OCI-LY7 (cell line): ENCODE results near the gene DLG3. TPM values are rescaled to one million over a fixed set of nuclear protein-coding genes. Genes with fewer than 3 reads are reported as not detected.

Source experiments
- BruUV-seq: library from RNA; stranded (reverse); fragments of 400-500 nt; replicated peaks from 2 replicates; lab custom pipeline; 2021; lab: Mats Ljungman, UMichigan
- CTCF ChIA-PET: fragments of 300-600 bp; sonication (Branson Sonifier 250); formaldehyde crosslinking; loops from one replicate; lab custom pipeline; 2022; ENCODE audit warnings: antibody characterized with exemption; ENCODE audit not compliant: unreplicated experiment; lab: Charles Lee
- POLR2A ChIA-PET: fragments of 300-600 bp; sonication (Branson Sonifier 250); formaldehyde crosslinking; loops from one replicate; lab custom pipeline; 2022; ENCODE audit warnings: antibody characterized with exemption; lab: Charles Lee
- DNase-seq: peaks from one replicate; pipeline ENCODE4 v3.0.0-alpha.2; 2015; ENCODE audit warnings: low spot score
- H2AFZ ChIP-seq: fragments of 200-600 bp; sonication (generic), shearing (Covaris generic); 2 replicates; pipeline ENCODE4 v1.6.1; 2014; ENCODE audit warnings: mild to moderate bottlenecking, antibody characterized with exemption, low read length, moderate library complexity
- H3K27ac ChIP-seq: fragments of 200-600 bp; sonication (generic); 2 replicates; pipeline ENCODE4 v1.5.1; 2014; ENCODE audit warnings: mixed run types, low read depth, mild to moderate bottlenecking, moderate library complexity, low read length, inconsistent platforms; ENCODE audit not compliant: poor library complexity, severe bottlenecking
- H3K36me3 ChIP-seq: fragments of 200-600 bp; sonication (generic); 2 replicates; pipeline ENCODE4 v1.6.1; 2014; ENCODE audit warnings: mild to moderate bottlenecking, antibody characterized with exemption, low read length, moderate library complexity, mixed read lengths; ENCODE audit not compliant: insufficient read depth
- H3K4me1 ChIP-seq: fragments of 200-600 bp; sonication (generic); 2 replicates; pipeline ENCODE4 v1.5.1; 2014; ENCODE audit warnings: mild to moderate bottlenecking, low read length; ENCODE audit not compliant: insufficient read depth, poor library complexity, severe bottlenecking
- H3K4me2 ChIP-seq: fragments of 200-600 bp; sonication (generic); 2 replicates; pipeline ENCODE4 v1.6.1; 2014; ENCODE audit warnings: mild to moderate bottlenecking, low read length
- H3K4me3 ChIP-seq: fragments of 200-600 bp; sonication (generic); 2 replicates; pipeline ENCODE4 v1.5.1; 2014; ENCODE audit warnings: mild to moderate bottlenecking, low read depth, low read length; ENCODE audit not compliant: poor library complexity, severe bottlenecking
- H3K79me2 ChIP-seq: fragments of 200-600 bp; sonication (generic); 2 replicates; pipeline ENCODE4 v1.6.1; 2016; ENCODE audit warnings: low read depth, mild to moderate bottlenecking, low read length, moderate library complexity, mixed read lengths; ENCODE audit not compliant: insufficient read depth
- H3K9me2 ChIP-seq: fragments of 200-600 bp; sonication (generic); 2 replicates; pipeline ENCODE4 v1.6.1; 2016; ENCODE audit warnings: mild to moderate bottlenecking, low read length, mixed read lengths; ENCODE audit not compliant: insufficient read depth
- H3K9me3 ChIP-seq: fragments of 200-600 bp; sonication (generic); 2 replicates; pipeline ENCODE4 v1.6.1; 2014; ENCODE audit warnings: mild to moderate bottlenecking, mixed run types, low read length, mixed read lengths
- H4K20me1 ChIP-seq: fragments of 200-600 bp; sonication (generic); 2 replicates; pipeline ENCODE4 v1.6.1; 2014; ENCODE audit warnings: mild to moderate bottlenecking, antibody characterized with exemption, low read length, moderate library complexity, mixed read lengths; ENCODE audit not compliant: insufficient read depth
- CTCF ChIP-seq: fragments of 200-600 bp; sonication (generic); conservative IDR thresholded peaks from 2 replicates; pipeline ENCODE4 v1.5.1; 2014; ENCODE audit warnings: mild to moderate bottlenecking, antibody characterized with exemption, low read length, moderate library complexity, mixed read lengths
- EZH2phosphoT487 ChIP-seq: fragments of 200-600 bp; sonication (generic); IDR thresholded peaks from 2 replicates; pipeline ENCODE4 v1.6.1; 2018; ENCODE audit warnings: low read depth, borderline replicate concordance, mild to moderate bottlenecking, mixed run types, antibody characterized with exemption, low read length, moderate library complexity, mixed read lengths
- intact Hi-C: fragments of 100-400 bp; cut with micrococcal nuclease; formaldehyde crosslinking; loops from one replicate; pipeline ENCODE4 v1.10.0; 2022; ENCODE audit not compliant: unreplicated experiment
- total RNA-seq, 2 experiments: library from RNA; depleted of rRNA in 1 of 2; stranded (reverse); fragments of >200 nt in 1 of 2; shearing (Covaris generic) in 1 of 2; gene quantifications; 2 replicates each; pipeline ENCODE4 v1.2.3, GENCODE V29; 2014 to 2022

DLG3 gene
- total RNA-seq, 2 experiments from 2014 or later, result 0.06 TPM; not detected in 1

- BruUV-seq, result no TSS peak
- Histone ChIP-seq H2AFZ (no peak overlapping the region), H3K9me3 (no peaks in the 10 kb centered on the region), H3K4me2 (no peak overlapping the region), H3K4me3 (no peak overlapping the region), H3K79me2 (no peaks in the 10 kb centered on the region), H4K20me1 (no peaks in the 10 kb centered on the region), H3K27ac (no peak overlapping the region), H3K36me3 (no peaks in the 10 kb centered on the region), H3K4me1 (no peaks in the 10 kb centered on the region), H3K9me2 (no peaks in the 10 kb centered on the region)
- DNase-seq, result no peak
- intact Hi-C loops, result no loop called here
- POLR2A ChIA-PET, result no interaction called here
- CTCF ChIA-PET, result no interaction called here
- TF ChIP-seq EZH2phosphoT487 (no peak), CTCF (no peak)
Measured at GRCh38 chrX:70444946-70445656, 466 bp downstream of the DLG3 start.

DNA sequence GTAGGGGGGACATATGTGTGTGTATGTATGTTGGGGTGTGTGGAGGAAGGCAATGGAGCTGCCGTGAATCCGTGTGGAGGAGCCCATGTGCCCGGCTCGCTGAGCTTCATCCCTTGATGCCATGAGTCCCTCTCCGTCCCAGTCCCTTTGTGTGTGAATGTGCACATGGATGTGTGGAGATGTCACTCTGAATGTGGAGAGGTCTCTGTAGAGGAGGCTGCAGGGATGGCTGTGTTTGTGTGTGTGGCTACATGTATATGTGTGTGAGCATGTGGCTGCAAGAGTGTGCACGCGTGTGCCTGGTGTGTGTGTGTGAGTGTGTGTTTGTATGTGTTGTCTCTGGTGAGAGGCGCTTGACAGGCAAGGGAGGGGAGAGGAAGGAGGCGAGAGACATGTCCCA, 1.3 kb downstream of the DLG3 start:
- BruUV-seq, result no TSS peak
- no peak overlapping the region for H3K4me3 ChIP-seq
- no peaks in the 10 kb centered on the region for H3K9me2 ChIP-seq
- H4K20me1 ChIP-seq, result no peaks in the 10 kb centered on the region
- H3K27ac ChIP-seq, result no peak overlapping the region
- intact Hi-C loops, result no loop called here
- no peaks in the 10 kb centered on the region for H3K36me3 ChIP-seq
- no peak for DNase-seq
- H2AFZ ChIP-seq, result no peak overlapping the region
- H3K79me2 ChIP-seq, result no peaks in the 10 kb centered on the region
- ChIA-PET POLR2A (interaction anchor here (0.5 kb wide), 1 partner anchor 263 kb away, joined by 3 read pairs; no protein-coding TSS in a partner anchor), CTCF (no interaction called here)
- no peaks in the 10 kb centered on the region for H3K4me1 ChIP-seq
- H3K4me2 ChIP-seq, result no peak overlapping the region
- no peaks in the 10 kb centered on the region for H3K9me3 ChIP-seq
- TF ChIP-seq CTCF (no peak), EZH2phosphoT487 (no peak)
